Stomach (tissue), 9 donors: ENCODE data around the gene LRRC8C. TPM values are rescaled to one million over a fixed set of nuclear protein-coding genes. Genes with fewer than 3 reads are reported as not detected.
A peak's percentile ranks its signal among the peaks of the same experiment; 100 is the strongest.
"Not testable (repeated sequence)": the region's sequence is repeated elsewhere in the genome, so short reads cannot be mapped to it uniquely, and the experiment has no call there.

Source experiments
- DNase-seq, 2 donors: peaks; one replicate each; pipeline versions ENCODE4 v3.0.0 to v3.0.0-alpha.2; 2013 to 2019
- H3K27ac ChIP-seq, 5 donors: fragments of 200-600 bp in 4 of 5; sonication (generic) in 4 of 5; one replicate each; pipeline ENCODE4 v1.5.1; 2013 to 2019; ENCODE audit warnings: mild to moderate bottlenecking in 1 of 5, moderate library complexity in 1 of 5
- H3K27me3 ChIP-seq, 3 donors: fragments of 200-600 bp; sonication (generic); one replicate each; pipeline ENCODE4 v1.5.1; 2017 to 2019; ENCODE audit warnings: mixed run types in 1 of 3
- H3K36me3 ChIP-seq, 4 donors: fragments of 200-600 bp; sonication (generic); 1 replicate in 3 of 4; 2 replicates in 1 of 4; pipeline ENCODE4 v1.5.1; 2016 to 2019
- H3K4me1 ChIP-seq, 4 donors: fragments of 200-600 bp; sonication (generic); one replicate each; pipeline ENCODE4 v1.5.1; 2016 to 2019
- H3K4me3 ChIP-seq, 4 donors: fragments of 200-600 bp; sonication (generic) in 3 of 4; one replicate each; pipeline ENCODE4 v1.5.1; 2016 to 2019; ENCODE audit warnings: mild to moderate bottlenecking in 1 of 4
- H3K9me3 ChIP-seq, 4 donors: fragments of 200-600 bp; sonication (generic); one replicate each; pipeline ENCODE4 v1.5.1; 2016 to 2019
- CTCF ChIP-seq, 7 experiments: fragments of 450-650 bp in 4 of 7; fragments of 200-600 bp in 3 of 7; sonication (generic) in 3 of 7; IDR thresholded peaks; one replicate each; pipeline ENCODE4 v1.5.1; 2016 to 2019; ENCODE audit warnings: antibody characterized with exemption in 7 of 7, control low read depth in 2 of 7, mild to moderate bottlenecking in 1 of 7
- EP300 ChIP-seq: sonication (generic); formaldehyde crosslinking; IDR thresholded peaks from one replicate; pipeline ENCODE4 v1.6.1; 2017; ENCODE audit warnings: antibody characterized with exemption
- POLR2A ChIP-seq, 4 donors: fragments of 450-650 bp; IDR thresholded peaks; one replicate each; pipeline ENCODE4 v1.6.1; 2016; ENCODE audit warnings: antibody characterized with exemption in 4 of 4, control low read depth in 2 of 4, mild to moderate bottlenecking in 1 of 4, moderate library complexity in 1 of 4
- POLR2AphosphoS5 ChIP-seq, 3 donors: sonication (generic); formaldehyde crosslinking; IDR thresholded peaks; one replicate each; pipeline ENCODE4 v1.6.1; 2016; ENCODE audit warnings: antibody characterized with exemption in 3 of 3
- WGBS, 5 donors: extraction: QIAGEN DNeasy Blood & Tissue Kit in 3 of 5; methylation state at CpG; one replicate each; pipeline versions ENCODE4 v1.1.5 to v1.1.7; 2013 to 2018; 5-methylcytosine and 5-hydroxymethylcytosine counted together
- intact Hi-C: fragments of 100-400 bp; cut with DNase I; formaldehyde crosslinking; loops from one replicate; pipeline ENCODE4 v1.15.1; 2023; ENCODE audit warnings: low total_unique reads
- polyA plus RNA-seq, 3 donors: library from polyadenylated mRNA; stranded (reverse); fragments of 200-250 nt; gene quantifications; one replicate each; pipeline ENCODE4 v1.2.3, GENCODE V29; 2013
- total RNA-seq, 5 donors: library from RNA; depleted of rRNA; stranded (reverse); fragments of >200 nt; gene quantifications; one replicate each; pipeline versions ENCODE4 v1.1.0 to v1.2.3, GENCODE V29; 2014 to 2016
- donor health status: healthy with polysubstance abuse.
- donor health status: Bipolar disorder and iron deficiency.
- donor health status: healthy.

Gene LRRC8C
- total and polyA plus RNA-seq, 8 donors, result 0.45 to 14.8 (median 1.4) TPM

GRCh38 chr1:89703469-89703868 lies 70.5 kb downstream of the LRRC8C start:
- H3K9me3 ChIP-seq, result no peaks in the 10 kb centered on the region
- intact Hi-C loops, result no loop called here

GRCh38 chr1:89704014-89704413 lies 71.1 kb downstream of the LRRC8C start:
- intact Hi-C loops, result no loop called here
- H3K27me3 ChIP-seq, result no peaks in the 10 kb centered on the region
- 73 to 98% (median 96%) methylated on average over 2 of the region's 2 CpGs for WGBS, 5 donors
- no peaks in the 10 kb centered on the region for H3K4me1 ChIP-seq
- no peak for DNase-seq
- no peaks in the 10 kb centered on the region for H3K9me3 ChIP-seq
- no peaks in the 10 kb centered on the region for H3K36me3 ChIP-seq
- no peak overlapping the region for H3K27ac ChIP-seq
- H3K4me3 ChIP-seq, result no peak overlapping the region
- TF ChIP-seq EP300 (no peak), POLR2A (IDR thresholded peaks at IDR 0.05) (no peak), POLR2AphosphoS5 (IDR thresholded peaks at IDR 0.05) (no peak), CTCF (IDR thresholded peaks at IDR 0.05) (no peak)

More at GRCh38 chr1:89703469-89703868, 70.5 kb downstream of the LRRC8C start:
- Histone ChIP-seq H3K4me3 (no peak overlapping the region), H3K27me3 (no peaks in the 10 kb centered on the region), H3K4me1 (peaks cover 0 to 3% (median 0%) of the 10 kb centered on the region in 4 donors), H3K36me3 (no peaks in the 10 kb centered on the region), H3K27ac (no peak overlapping the region)
- WGBS, 5 donors, result 82 to 93% (median 86%) methylated on average over 1 of the region's 1 CpG
- TF ChIP-seq EP300, result no peak
- DNase-seq, result no peak

- H3K27ac ChIP-seq, H3K9me3 ChIP-seq, H3K4me1 ChIP-seq, H3K4me3 ChIP-seq, intact Hi-C loops, H3K27me3 ChIP-seq, H3K36me3 ChIP-seq, DNase-seq: not testable (repeated sequence)
- WGBS, 5 donors, result no CpG with 5 or more reads among the region's 2 CpGs
These were observed 72.0 kb downstream of the LRRC8C start for GRCh38 chr1:89704885-89705284.

- no peak for TF ChIP-seq POLR2A (IDR thresholded peaks at IDR 0.05)
- no peak for TF ChIP-seq POLR2AphosphoS5 (IDR thresholded peaks at IDR 0.05)
- no peak for TF ChIP-seq CTCF (IDR thresholded peaks at IDR 0.05)
- no peak for TF ChIP-seq EP300
- DNase-seq, result no peak
- Histone ChIP-seq H3K9me3 (no peaks in the 10 kb centered on the region), H3K27me3 (no peaks in the 10 kb centered on the region), H3K36me3 (no peaks in the 10 kb centered on the region), H3K4me1 (no peaks in the 10 kb centered on the region), H3K4me3 (no peak overlapping the region), H3K27ac (no peak overlapping the region)
- intact Hi-C loops, result no loop called here
- WGBS, 5 donors, result 61 to 67% (median 65%) methylated on average over 6 of the region's 6 CpGs
These were observed 73.2 kb downstream of the LRRC8C start for GRCh38 chr1:89705901-89706699.

- intact Hi-C loops, result no loop called here
- H3K36me3 ChIP-seq, result no peaks in the 10 kb centered on the region
- no peaks in the 10 kb centered on the region for H3K9me3 ChIP-seq
- no peak overlapping the region for H3K4me3 ChIP-seq
- H3K27me3 ChIP-seq, result no peaks in the 10 kb centered on the region
- no peak for TF ChIP-seq EP300
- no peak for TF ChIP-seq CTCF (IDR thresholded peaks at IDR 0.05)
- no peak for TF ChIP-seq POLR2AphosphoS5 (IDR thresholded peaks at IDR 0.05)
- TF ChIP-seq POLR2A (IDR thresholded peaks at IDR 0.05), result no peak
- H3K4me1 ChIP-seq, result no peaks in the 10 kb centered on the region
- DNase-seq, result no peak
- H3K27ac ChIP-seq, result peak overlapping the region in 1 of 5 donors; percentile 20
These were observed 73.7 kb downstream of the LRRC8C start for GRCh38 chr1:89706700-89707012.
